H1 (cell line): ENCODE data around the gene BBX. TPM values are rescaled to one million over a fixed set of nuclear protein-coding genes. Genes with fewer than 3 reads are reported as not detected.

Experiments used
- CTCF ChIA-PET: fragments of 300-600 bp; sonication (Branson Sonifier 250); formaldehyde crosslinking; loops from one replicate; lab custom pipeline; 2021; ENCODE audit not compliant: partially characterized antibody; lab: Charles Lee
- POLR2A ChIA-PET: fragments of 300-600 bp; sonication (Branson Sonifier 250); formaldehyde crosslinking; loops from one replicate; lab custom pipeline; 2021; ENCODE audit warnings: inconsistent platforms; ENCODE audit not compliant: partially characterized antibody; lab: Charles Lee
- DNase-seq, 2 experiments: peaks; one replicate each; pipeline versions ENCODE4 v3.0.0 to v3.0.0-alpha.2; 2010 to 2022; ENCODE audit warnings: low spot score in 2 of 2, low read depth in 1 of 2, mixed read lengths in 1 of 2
- FAIRE-seq: peaks from 2 replicates; lab custom pipeline; 2011; peaks lifted over from hg19 to GRCh38; lab: Jason Lieb, UNC
- H2AFZ ChIP-seq: 2 replicates; pipeline ENCODE4 v1.8.1; 2012; ENCODE audit warnings: low read length, inconsistent platforms
- H2AK5ac ChIP-seq: 2 replicates; pipeline ENCODE4 v1.6.1; 2013; ENCODE audit warnings: low read depth, low read length
- H2BK120ac ChIP-seq: replicated peaks from 2 replicates; pipeline ENCODE3; 2013; ENCODE audit warnings: low read depth, low read length, inconsistent platforms
- H2BK12ac ChIP-seq: 2 replicates; pipeline ENCODE4 v1.6.1; 2013; ENCODE audit warnings: low read depth, low read length
- H2BK15ac ChIP-seq: 2 replicates; pipeline ENCODE4 v1.6.1; 2013; ENCODE audit warnings: low read length
- H2BK20ac ChIP-seq: 2 replicates; pipeline ENCODE4 v1.6.1; 2013; ENCODE audit warnings: low read length
- H2BK5ac ChIP-seq: 2 replicates; pipeline ENCODE4 v1.6.1; 2013; ENCODE audit warnings: low read depth, low read length
- H3K14ac ChIP-seq: 2 replicates; pipeline ENCODE4 v1.6.1; 2013; ENCODE audit warnings: inconsistent platforms; ENCODE audit not compliant: insufficient read length
- H3K18ac ChIP-seq: 2 replicates; pipeline ENCODE4 v1.6.1; 2013; ENCODE audit warnings: low read length; ENCODE audit errors: extremely low read depth
- H3K23ac ChIP-seq: 2 replicates; pipeline ENCODE4 v1.6.1; 2013; ENCODE audit warnings: inconsistent platforms; ENCODE audit not compliant: insufficient read length
- H3K23me2 ChIP-seq: 2 replicates; pipeline ENCODE4 v1.6.1; 2013; ENCODE audit warnings: low read depth, low read length
- H3K27ac ChIP-seq: 2 replicates; pipeline ENCODE4 v1.6.1; 2011; ENCODE audit warnings: low read depth, low read length, inconsistent platforms
- H3K27me3 ChIP-seq, 4 experiments: replicated peaks in 1 of 4; 1 replicate in 1 of 4; 2 replicates in 3 of 4; pipeline versions ENCODE4 v1.6.1 to v1.8.1; 2011 to 2013; ENCODE audit warnings: low read length in 3 of 4, mild to moderate bottlenecking in 3 of 4, inconsistent platforms in 2 of 4, mixed read lengths in 2 of 4, moderate library complexity in 1 of 4; ENCODE audit not compliant: control insufficient read depth in 3 of 4, insufficient read depth in 3 of 4; ENCODE audit errors: extremely low read depth in 1 of 4
- H3K36me3 ChIP-seq, 4 experiments: 2 replicates each; pipeline versions ENCODE4 v1.6.1 to v1.8.1; 2011 to 2013; ENCODE audit warnings: mild to moderate bottlenecking in 4 of 4, low read length in 3 of 4, moderate library complexity in 2 of 4, control low read depth in 1 of 4, inconsistent platforms in 1 of 4; ENCODE audit not compliant: insufficient read depth in 4 of 4, control insufficient read depth in 2 of 4
- H3K4ac ChIP-seq: replicated peaks from 2 replicates; pipeline ENCODE3; 2013; ENCODE audit warnings: low read length, low read depth, mixed read lengths, inconsistent platforms; ENCODE audit not compliant: insufficient read length
- H3K4me1 ChIP-seq, 4 experiments: replicated peaks in 1 of 4; 1 replicate in 1 of 4; 2 replicates in 3 of 4; pipeline versions ENCODE4 v1.6.1 to v1.8.1; 2011 to 2013; ENCODE audit warnings: low read length in 3 of 4, inconsistent platforms in 2 of 4, mixed read lengths in 1 of 4; ENCODE audit not compliant: insufficient read depth in 4 of 4, control insufficient read depth in 3 of 4
- H3K4me2 ChIP-seq, 2 experiments: 2 replicates each; pipeline versions ENCODE4 v1.6.1 to v1.8.1; 2011 to 2013; ENCODE audit warnings: low read depth in 2 of 2, low read length in 2 of 2, control low read depth in 1 of 2, inconsistent platforms in 1 of 2, mild to moderate bottlenecking in 1 of 2; ENCODE audit not compliant: insufficient read depth in 1 of 2
- H3K4me3 ChIP-seq, 4 experiments: fragments of 200-600, 300-600 bp in 1 of 4; sonication (generic), shearing (Covaris generic), sonication (Bioruptor Twin) in 1 of 4; 2 replicates each; pipeline versions ENCODE4 v1.5.1 to v1.8.1; 2011 to 2016; ENCODE audit warnings: low read length in 4 of 4, low read depth in 3 of 4, control low read depth in 2 of 4, inconsistent platforms in 2 of 4, mild to moderate bottlenecking in 2 of 4, mixed read lengths in 1 of 4, moderate library complexity in 1 of 4; ENCODE audit not compliant: insufficient read depth in 2 of 4; ENCODE audit errors: extremely low read depth in 1 of 4
- H3K56ac ChIP-seq: replicated peaks from 2 replicates; pipeline ENCODE3; 2013; ENCODE audit warnings: low read depth, mild to moderate bottlenecking, mixed read lengths, low read length, inconsistent platforms; ENCODE audit not compliant: insufficient read length
- H3K79me1 ChIP-seq: 2 replicates; pipeline ENCODE4 v1.6.1; 2013; ENCODE audit warnings: low read depth, low read length, control low read depth
- H3K79me2 ChIP-seq, 2 experiments: 2 replicates each; pipeline versions ENCODE4 v1.6.1 to v1.8.1; 2012 to 2013; ENCODE audit warnings: low read length in 2 of 2, mild to moderate bottlenecking in 2 of 2, inconsistent platforms in 1 of 2; ENCODE audit not compliant: insufficient read depth in 2 of 2, control insufficient read depth in 1 of 2
- H3K9ac ChIP-seq, 4 experiments: replicated peaks in 1 of 4; 1 replicate in 1 of 4; 2 replicates in 3 of 4; pipeline versions ENCODE4 v1.6.1 to v1.8.1; 2011 to 2013; ENCODE audit warnings: low read depth in 3 of 4, low read length in 3 of 4, control low read depth in 2 of 4, mild to moderate bottlenecking in 2 of 4, moderate library complexity in 2 of 4, inconsistent platforms in 1 of 4; ENCODE audit errors: extremely low read depth in 1 of 4
- H3K9me3 ChIP-seq, 2 experiments: 2 replicates each; pipeline versions ENCODE4 v1.6.1 to v1.8.1; 2012 to 2013; ENCODE audit warnings: mild to moderate bottlenecking in 2 of 2, moderate library complexity in 2 of 2, control low read depth in 1 of 2, inconsistent platforms in 1 of 2, low read depth in 1 of 2, low read length in 1 of 2, mixed read lengths in 1 of 2; ENCODE audit not compliant: insufficient read depth in 2 of 2
- H4K20me1 ChIP-seq, 2 experiments: replicated peaks in 1 of 2; 2 replicates each; pipeline versions ENCODE3 to v1.8.1; 2011 to 2013; ENCODE audit warnings: inconsistent platforms in 2 of 2, low read length in 2 of 2, mild to moderate bottlenecking in 1 of 2; ENCODE audit not compliant: insufficient read depth in 2 of 2, control insufficient read depth in 1 of 2
- H4K5ac ChIP-seq: 2 replicates; pipeline ENCODE4 v1.6.1; 2013; ENCODE audit warnings: low read length, low read depth, mixed read lengths, inconsistent platforms; ENCODE audit not compliant: insufficient read length
- H4K8ac ChIP-seq: 2 replicates; pipeline ENCODE4 v1.8.0; 2013; ENCODE audit warnings: mild to moderate bottlenecking, moderate library complexity, low read length, inconsistent platforms; ENCODE audit not compliant: insufficient read depth; ENCODE audit errors: extremely low read depth
- H4K91ac ChIP-seq: replicated peaks from 2 replicates; pipeline ENCODE3; 2013; ENCODE audit warnings: low read length, mixed read lengths, inconsistent platforms; ENCODE audit not compliant: insufficient read length
- ASH2L ChIP-seq: fragments of 200-600, 300-600 bp; sonication (generic); IDR thresholded peaks from one replicate; pipeline ENCODE4 v1.7.1; 2017; ENCODE audit warnings: low read length
- CTBP2 ChIP-seq: IDR thresholded peaks from 2 replicates; pipeline ENCODE4 v1.7.0; 2011; ENCODE audit warnings: borderline replicate concordance, mild to moderate bottlenecking, moderate library complexity, mixed read lengths, low read length; ENCODE audit not compliant: insufficient read depth, insufficient read length
- MAFK ChIP-seq: IDR thresholded peaks from 2 replicates; pipeline ENCODE4 v1.6.1; 2012; ENCODE audit warnings: low read depth, mild to moderate bottlenecking, improper control_type of control experiment, low read length
- RFX5 ChIP-seq: IDR thresholded peaks from 2 replicates; pipeline ENCODE4 v1.6.1; 2011; ENCODE audit warnings: low read depth, low read length, improper control_type of control experiment, borderline replicate concordance
- SP2 ChIP-seq: IDR thresholded peaks from 2 replicates; pipeline ENCODE4 v1.6.1; 2012; ENCODE audit warnings: mild to moderate bottlenecking, low read length, inconsistent platforms
- YY1 ChIP-seq: IDR thresholded peaks from 2 replicates; pipeline ENCODE4 v1.6.1; 2011; ENCODE audit warnings: low read depth, mild to moderate bottlenecking, low read length
- WGBS, 2 experiments: shearing (Covaris generic) in 1 of 2; methylation state at CpG; one replicate each; pipeline versions ENCODE4 v1.1.6 to v1.1.7; 2013 to 2015; ENCODE audit warnings: low lambda C conversion rate in 2 of 2, mixed read lengths in 2 of 2, inconsistent platforms in 1 of 2, low coverage in 1 of 2, missing lambda C conversion rate in 1 of 2; ENCODE audit not compliant: insufficient replicate concordance in 2 of 2, insufficient coverage in 1 of 2, insufficient read length in 1 of 2; ENCODE audit errors: extremely low coverage in 1 of 2, missing lambda C conversion rate in 1 of 2; 5-methylcytosine and 5-hydroxymethylcytosine counted together
- polyA plus RNA-seq, 7 experiments: library from polyadenylated mRNA; depleted of rRNA in 3 of 7; stranded (reverse) in 5 of 7; unstranded in 2 of 7; fragments of >200 nt in 5 of 7; fragments of 200-250 nt in 2 of 7; gene quantifications; 1 replicate in 5 of 7; 2 replicates in 1 of 7; 4 replicates in 1 of 7; pipeline versions ENCODE4 v1.2.1 to v1.2.3, GENCODE V29; 2011 to 2013; ENCODE audit warnings: missing spikeins in 2 of 7, mixed read lengths in 2 of 7
- total RNA-seq: library from RNA; stranded (reverse); fragmentation: NEBNext Ultra II Directional; extraction: Animal tissue kit (Norgen Biotek cat#: 25700); gene quantifications from 2 replicates; pipeline ENCODE4 v1.2.1, GENCODE V29; 2021

The BBX gene
- total and polyA plus RNA-seq, 2 of the 8 experiments (the other 6 are each of a cell fraction or from before 2014, with no cell fraction given) = 11.0 to 42.5 TPM

DNA sequence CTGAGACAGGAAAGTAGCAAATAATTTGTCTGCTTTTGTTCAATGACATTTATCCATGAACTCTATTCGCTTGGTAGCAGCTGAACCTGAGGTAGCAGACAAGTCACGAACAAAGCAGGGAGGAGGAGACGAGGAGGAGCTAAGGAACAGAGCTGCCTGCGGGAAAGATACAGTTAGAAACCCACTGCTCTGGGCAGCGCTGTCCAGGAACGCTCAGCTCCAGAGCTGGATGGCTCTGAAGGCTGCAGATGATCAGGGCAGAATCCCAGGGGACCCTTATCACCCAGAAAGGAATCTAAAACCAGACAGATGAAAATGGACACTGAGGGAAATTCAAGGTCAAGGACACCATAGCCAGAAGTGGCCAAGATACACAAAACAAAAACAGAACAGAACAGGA lies 310.3 kb downstream of the BBX start:
- ChIA-PET POLR2A (no interaction called here), CTCF (interaction anchor here (1.1 to 2.1 kb wide), 4 partner anchors 13 to 155 kb away, joined by 3 to 7 read pairs (median 4); no protein-coding TSS in a partner anchor)

More for the DNA sequence above, 310.3 kb downstream of the BBX start:
- Histone ChIP-seq H4K91ac (no peak overlapping the region), H2BK5ac (no peak overlapping the region), H2BK120ac (no peak overlapping the region), H2AK5ac (no peak overlapping the region), H3K27ac (no peak overlapping the region), H4K5ac (no peak overlapping the region), H3K23me2 (no peaks in the 10 kb centered on the region), H2BK15ac (no peak overlapping the region), H2BK12ac (no peak overlapping the region), H3K27me3 (no peaks in the 10 kb centered on the region), H2BK20ac (no peak overlapping the region), H3K4me3 (no peak overlapping the region), H4K8ac (no peak overlapping the region), H3K14ac (no peak overlapping the region), H3K4me2 (no peak overlapping the region), H2AFZ (no peak overlapping the region), H3K36me3 (no peaks in the 10 kb centered on the region), H3K9ac (no peak overlapping the region), H3K79me1 (no peaks in the 10 kb centered on the region), H3K56ac (no peak overlapping the region), H3K4me1 (no peaks in the 10 kb centered on the region), H3K23ac (no peak overlapping the region), H3K18ac (no peak overlapping the region), H4K20me1 (no peaks in the 10 kb centered on the region), H3K79me2 (no peaks in the 10 kb centered on the region), H3K9me3 (no peaks in the 10 kb centered on the region), H3K4ac (no peak overlapping the region)
- DNase-seq (no peak), FAIRE-seq (no peak)
- no peak for TF ChIP-seq MAFK
- TF ChIP-seq CTBP2 = no peak
- no peak for TF ChIP-seq SP2
- TF ChIP-seq YY1 = no peak
- TF ChIP-seq RFX5 = no peak
- no peak for TF ChIP-seq ASH2L
- WGBS, 2 experiments = 84% methylated on average over 6 of the region's 6 CpGs; no CpG with 5 or more reads in 1 of the 2 experiments
